ENCODE data around the gene PLEKHF1.
A peak's percentile ranks its signal among the peaks of the same experiment; 100 is the strongest.

PLEKHF1 gene

DNA sequence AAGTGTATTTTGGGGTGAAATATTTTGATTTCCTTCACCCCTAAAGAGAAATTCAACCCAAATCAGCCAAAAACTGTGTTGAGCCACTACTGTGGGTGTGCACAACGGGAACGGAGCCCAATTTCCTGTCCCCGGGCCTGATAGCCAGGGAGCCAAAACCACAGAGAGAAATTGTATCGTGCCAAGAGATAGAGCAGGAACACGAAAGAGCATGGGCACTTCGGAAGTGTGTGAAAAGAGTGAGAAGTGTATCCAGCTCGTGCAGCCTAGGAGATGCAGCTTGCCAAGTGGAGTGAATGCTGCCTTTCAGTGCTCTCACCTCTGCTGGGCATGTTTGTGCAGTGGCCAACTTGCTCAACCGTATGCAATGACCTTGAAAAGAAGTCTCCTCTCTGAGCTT lies 19.4 kb upstream of the PLEKHF1 start:
- H3K79me2 ChIP-seq (ENCODE audit: insufficient read depth, low read length): no peaks in the 10 kb centered on the region
- no peaks in the 10 kb centered on the region for H3K27me3 ChIP-seq (ENCODE audit: insufficient read depth, low read length, poor library complexity)
- peak overlapping the region in 1 of 2 experiments; percentile 24; a peak in 1 of 4 replicates for H3K4me3 ChIP-seq (ENCODE audit: low read depth in 1 of 2, low read length in 2 of 2)
- H3K27ac ChIP-seq (ENCODE audit: low read length): no peak overlapping the region; the same call in 1 of the 2 replicates
- peak; percentile 44 for DNase-seq
- H3K4me2 ChIP-seq (ENCODE audit: insufficient read depth, low read length): peak overlapping the region; percentile 48; the same call in 1 of the 2 replicates
- peak overlapping the region; percentile 43; the same call in 1 of the 2 replicates for H2AFZ ChIP-seq (ENCODE audit: low read depth, low read length)
- H3K4me1 ChIP-seq (ENCODE audit: insufficient read depth, low read length): peaks cover 13% of the 10 kb centered on the region
- H3K36me3 ChIP-seq (ENCODE audit: insufficient read depth, low read length): no peaks in the 10 kb centered on the region
- TF ChIP-seq, protein P1, sequence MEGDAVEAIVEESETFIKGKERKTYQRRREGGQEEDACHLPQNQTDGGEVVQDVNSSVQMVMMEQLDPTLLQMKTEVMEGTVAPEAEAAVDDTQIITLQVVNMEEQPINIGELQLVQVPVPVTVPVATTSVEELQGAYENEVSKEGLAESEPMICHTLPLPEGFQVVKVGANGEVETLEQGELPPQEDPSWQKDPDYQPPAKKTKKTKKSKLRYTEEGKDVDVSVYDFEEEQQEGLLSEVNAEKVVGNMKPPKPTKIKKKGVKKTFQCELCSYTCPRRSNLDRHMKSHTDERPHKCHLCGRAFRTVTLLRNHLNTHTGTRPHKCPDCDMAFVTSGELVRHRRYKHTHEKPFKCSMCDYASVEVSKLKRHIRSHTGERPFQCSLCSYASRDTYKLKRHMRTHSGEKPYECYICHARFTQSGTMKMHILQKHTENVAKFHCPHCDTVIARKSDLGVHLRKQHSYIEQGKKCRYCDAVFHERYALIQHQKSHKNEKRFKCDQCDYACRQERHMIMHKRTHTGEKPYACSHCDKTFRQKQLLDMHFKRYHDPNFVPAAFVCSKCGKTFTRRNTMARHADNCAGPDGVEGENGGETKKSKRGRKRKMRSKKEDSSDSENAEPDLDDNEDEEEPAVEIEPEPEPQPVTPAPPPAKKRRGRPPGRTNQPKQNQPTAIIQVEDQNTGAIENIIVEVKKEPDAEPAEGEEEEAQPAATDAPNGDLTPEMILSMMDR (IDR thresholded peaks at IDR 0.05; ENCODE audit: borderline replicate concordance, extremely low read depth, low read length, poor library complexity, severe bottlenecking): no peak
- no peak for TF ChIP-seq EZH2 (IDR thresholded peaks at IDR 0.05; ENCODE audit: borderline replicate concordance, low read depth, low read length, severe bottlenecking)
- H3K9ac ChIP-seq (ENCODE audit: low read depth, low read length): no peak overlapping the region
- no peaks in the 10 kb centered on the region for H3K9me3 ChIP-seq (ENCODE audit: insufficient read depth, low read length, severe bottlenecking)
- ATAC-seq (ENCODE audit: insufficient read depth, low read depth): peak; percentile 86
- H4K20me1 ChIP-seq (ENCODE audit: insufficient read depth, low read length): no peaks in the 10 kb centered on the region

GRCh38 chr19:29650772-29651387 lies 14.4 kb upstream of the PLEKHF1 start:
- no peak overlapping the region for H2AFZ ChIP-seq (ENCODE audit: low read depth, low read length)
- no peaks in the 10 kb centered on the region for H4K20me1 ChIP-seq (ENCODE audit: insufficient read depth, low read length)
- no peaks in the 10 kb centered on the region for H3K9me3 ChIP-seq (ENCODE audit: insufficient read depth, low read length, severe bottlenecking)
- no peaks in the 10 kb centered on the region for H3K79me2 ChIP-seq (ENCODE audit: insufficient read depth, low read length)
- no peak overlapping the region for H3K4me2 ChIP-seq (ENCODE audit: insufficient read depth, low read length)
- H3K9ac ChIP-seq (ENCODE audit: low read depth, low read length): no peak overlapping the region
- no peak overlapping the region for H3K27ac ChIP-seq (ENCODE audit: low read length)
- H3K27me3 ChIP-seq (ENCODE audit: insufficient read depth, low read length, poor library complexity): no peaks in the 10 kb centered on the region
- no peak for TF ChIP-seq EZH2 (IDR thresholded peaks at IDR 0.05; ENCODE audit: borderline replicate concordance, low read depth, low read length, severe bottlenecking)
- TF ChIP-seq, protein P1 (IDR thresholded peaks at IDR 0.05; ENCODE audit: borderline replicate concordance, extremely low read depth, low read length, poor library complexity, severe bottlenecking): no peak
- no peak overlapping the region for H3K4me3 ChIP-seq (ENCODE audit: low read depth in 1 of 2, low read length in 2 of 2)
- no peaks in the 10 kb centered on the region for H3K36me3 ChIP-seq (ENCODE audit: insufficient read depth, low read length)
- peaks cover 7% of the 10 kb centered on the region for H3K4me1 ChIP-seq (ENCODE audit: insufficient read depth, low read length)
- DNase-seq: no peak
- no peak for ATAC-seq (ENCODE audit: insufficient read depth, low read depth)

- DNase-seq (no peak), ATAC-seq (ENCODE audit: insufficient read depth, low read depth) (no peak)
- H3K36me3 ChIP-seq (ENCODE audit: insufficient read depth, low read length): no peaks in the 10 kb centered on the region
- H3K4me1 ChIP-seq (ENCODE audit: insufficient read depth, low read length): no peaks in the 10 kb centered on the region
- H4K20me1 ChIP-seq (ENCODE audit: insufficient read depth, low read length): no peaks in the 10 kb centered on the region
- H3K4me3 ChIP-seq (ENCODE audit: low read depth in 1 of 2, low read length in 2 of 2): no peak overlapping the region
- no peak overlapping the region for H2AFZ ChIP-seq (ENCODE audit: low read depth, low read length)
- H3K27ac ChIP-seq (ENCODE audit: low read length): no peak overlapping the region
- no peak overlapping the region for H3K4me2 ChIP-seq (ENCODE audit: insufficient read depth, low read length)
- no peaks in the 10 kb centered on the region for H3K9me3 ChIP-seq (ENCODE audit: insufficient read depth, low read length, severe bottlenecking)
- no peak overlapping the region for H3K9ac ChIP-seq (ENCODE audit: low read depth, low read length)
- TF ChIP-seq, protein P1 (IDR thresholded peaks at IDR 0.05; ENCODE audit: borderline replicate concordance, extremely low read depth, low read length, poor library complexity, severe bottlenecking): no peak
- no peak for TF ChIP-seq EZH2 (IDR thresholded peaks at IDR 0.05; ENCODE audit: borderline replicate concordance, low read depth, low read length, severe bottlenecking)
- H3K27me3 ChIP-seq (ENCODE audit: insufficient read depth, low read length, poor library complexity): no peaks in the 10 kb centered on the region
- no peaks in the 10 kb centered on the region for H3K79me2 ChIP-seq (ENCODE audit: insufficient read depth, low read length)
These were observed 13.5 kb upstream of the PLEKHF1 start for GRCh38 chr19:29651622-29652394.

All from DND-41 (cell line).